Measurements from ENCODE around the gene BUD23.

- no peak for TF ChIP-seq CTCF (IDR thresholded peaks at IDR 0.05; ENCODE audit: borderline replicate concordance, extremely low read depth, low read length, poor library complexity, severe bottlenecking)
- TF ChIP-seq EZH2 (IDR thresholded peaks at IDR 0.05; ENCODE audit: borderline replicate concordance, low read depth, low read length, severe bottlenecking), result no peak
Observed at GRCh38 chr7:73726083-73726466, 42.7 kb downstream of the BUD23 start.

All from DND-41 (cell line).